Mucosa of gallbladder (tissue), 1 donor: ENCODE measurements around the gene FAR2. TPM values are rescaled to one million over a fixed set of nuclear protein-coding genes. Genes with fewer than 3 reads are reported as not detected.

Source experiments
- DNase-seq: peaks from one replicate; pipeline ENCODE4 v3.0.0-alpha.2; 2020; ENCODE audit warnings: low spot score
- total RNA-seq: library from RNA; stranded (reverse); gene quantifications from one replicate; pipeline ENCODE4 v1.2.1, GENCODE V29; 2021
- donor health status: DM: no; HTN: no; CAD: no.

FAR2 gene
- total RNA-seq, 1 donor from 2014 or later: 7.3 TPM

DNA sequence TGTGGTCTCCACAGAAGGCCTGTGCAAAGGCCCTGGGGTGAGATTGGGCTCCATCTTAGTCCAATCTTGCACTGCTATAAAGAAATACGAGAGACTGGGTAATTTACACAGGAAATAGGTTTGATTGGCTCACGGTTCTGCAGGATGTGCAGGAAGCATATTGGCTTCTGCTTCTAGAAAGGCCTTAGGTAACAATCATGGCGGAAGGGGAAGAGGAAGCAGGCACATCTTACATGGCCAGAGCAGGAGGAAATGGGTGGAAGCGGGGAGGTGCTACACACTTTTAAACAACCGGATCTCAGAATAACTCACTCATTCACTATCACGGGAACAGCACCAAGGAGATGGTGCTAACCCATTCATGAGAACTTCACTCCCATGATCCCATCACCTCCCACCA lies 55.4 kb downstream of the FAR2 start:
- no peak for DNase-seq

DNA sequence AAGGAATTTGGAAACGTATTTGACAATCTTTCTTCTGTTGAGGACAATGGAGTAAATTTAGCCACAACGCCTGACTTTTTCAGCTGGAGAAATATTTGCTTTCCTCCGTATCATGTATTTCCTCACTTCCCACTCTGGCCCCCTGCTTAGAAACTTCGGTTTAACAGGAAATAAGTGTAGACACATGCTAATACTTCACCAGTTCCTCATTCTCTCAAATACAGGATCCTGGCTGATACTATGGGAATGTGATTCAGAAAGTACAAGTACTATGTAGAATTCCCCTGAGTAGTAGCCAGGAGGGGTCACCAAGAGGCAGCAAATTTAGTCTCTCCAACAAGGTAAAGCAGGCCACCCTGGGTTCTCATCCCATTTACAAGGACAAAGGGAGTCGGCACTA lies 58.0 kb downstream of the FAR2 start:
- DNase-seq: no peak

- no peak for DNase-seq
Measured at GRCh38 chr12:29208060-29208459, 59.0 kb downstream of the FAR2 start.

GRCh38 chr12:29208936-29209701 lies 60.0 kb downstream of the FAR2 start:
- DNase-seq: no peak

- DNase-seq: no peak
Measured at GRCh38 chr12:29211696-29212095, 62.6 kb downstream of the FAR2 start.

GRCh38 chr12:29212682-29213403 lies 63.8 kb downstream of the FAR2 start:
- no peak for DNase-seq

GRCh38 chr12:29216266-29216665 lies 67.2 kb downstream of the FAR2 start:
- DNase-seq: no peak

- no peak for DNase-seq
Measured at GRCh38 chr12:29216797-29217575, 67.9 kb downstream of the FAR2 start.

GRCh38 chr12:29220632-29221336 lies 71.7 kb downstream of the FAR2 start:
- no peak for DNase-seq

GRCh38 chr12:29222200-29222599 lies 73.1 kb downstream of the FAR2 start:
- no peak for DNase-seq

- no peak for DNase-seq
Measured at GRCh38 chr12:29223426-29223825, 74.3 kb downstream of the FAR2 start.

GRCh38 chr12:29223956-29224543 lies 75.0 kb downstream of the FAR2 start:
- DNase-seq: no peak

DNA sequence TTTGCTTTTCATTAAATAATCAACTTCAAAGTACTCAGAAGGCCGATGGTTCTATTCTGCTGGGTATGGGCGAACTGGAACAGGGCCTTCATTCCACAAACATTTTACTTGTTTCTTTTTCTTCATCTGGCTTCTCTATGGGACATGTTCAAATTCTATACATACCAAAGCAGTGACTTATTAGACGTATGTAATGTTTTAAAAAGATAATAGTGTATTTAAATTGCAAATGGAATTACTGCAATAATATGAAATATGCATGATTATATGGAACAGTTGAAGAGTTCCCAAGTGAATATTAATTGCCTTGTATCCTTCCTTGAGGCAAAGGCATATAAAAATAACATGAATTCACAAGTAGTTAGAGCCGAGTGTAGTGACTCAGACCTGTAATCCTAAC lies 75.5 kb downstream of the FAR2 start:
- no peak for DNase-seq

- DNase-seq: no peak
Measured at GRCh38 chr12:29225834-29226233, 76.8 kb downstream of the FAR2 start.

DNA sequence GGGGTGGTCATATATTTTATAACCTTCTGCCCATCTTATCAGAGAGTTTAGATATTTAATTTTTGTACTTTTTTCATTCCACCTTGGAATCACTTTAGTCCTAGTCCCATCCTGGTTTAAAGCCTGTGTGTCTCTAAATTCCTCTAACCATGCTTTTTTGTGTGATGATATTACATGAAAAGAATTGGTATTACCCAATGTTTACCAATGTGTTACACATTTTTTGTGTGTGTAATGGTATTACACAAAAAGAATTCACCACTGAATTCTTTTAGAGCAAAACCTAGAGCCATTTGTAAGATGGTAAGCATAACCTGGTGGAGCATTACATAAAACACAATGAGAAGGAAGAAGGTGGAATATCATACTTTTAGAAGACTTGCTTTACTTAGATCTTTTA lies 77.5 kb downstream of the FAR2 start:
- no peak for DNase-seq

DNA sequence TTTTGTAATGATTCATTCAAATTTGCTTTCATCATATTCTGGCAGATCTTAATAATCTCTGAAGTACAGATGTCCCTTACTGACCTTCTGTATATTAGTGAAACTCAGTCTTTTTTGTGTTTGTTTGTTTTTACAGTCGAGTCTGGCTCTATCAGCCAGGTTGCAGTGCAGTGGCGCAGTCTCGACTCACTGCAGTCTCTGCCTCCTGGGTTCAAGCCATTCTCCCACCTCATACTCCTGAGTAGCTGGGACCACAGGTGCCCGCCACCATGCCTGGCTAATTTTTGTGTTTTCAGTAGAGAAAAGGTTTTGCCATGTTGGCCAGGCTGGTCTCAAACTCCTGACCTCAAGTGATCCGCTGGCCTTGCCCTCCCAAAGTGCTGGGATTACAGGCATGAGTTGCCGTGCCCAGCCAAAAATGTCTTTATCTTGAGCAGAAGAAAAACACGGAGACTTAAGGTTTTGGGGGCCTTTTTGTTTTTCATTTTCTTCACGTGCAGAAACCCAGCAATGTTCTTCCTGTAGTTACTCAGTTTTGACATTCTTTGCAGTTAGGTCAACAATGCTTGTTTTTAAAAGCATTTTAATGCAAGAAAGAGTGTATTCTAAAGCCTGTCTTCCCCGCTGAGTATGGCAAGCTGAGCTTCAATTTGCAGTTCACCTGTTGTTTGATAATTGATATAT lies 79.5 kb downstream of the FAR2 start:
- no peak for DNase-seq

DNA sequence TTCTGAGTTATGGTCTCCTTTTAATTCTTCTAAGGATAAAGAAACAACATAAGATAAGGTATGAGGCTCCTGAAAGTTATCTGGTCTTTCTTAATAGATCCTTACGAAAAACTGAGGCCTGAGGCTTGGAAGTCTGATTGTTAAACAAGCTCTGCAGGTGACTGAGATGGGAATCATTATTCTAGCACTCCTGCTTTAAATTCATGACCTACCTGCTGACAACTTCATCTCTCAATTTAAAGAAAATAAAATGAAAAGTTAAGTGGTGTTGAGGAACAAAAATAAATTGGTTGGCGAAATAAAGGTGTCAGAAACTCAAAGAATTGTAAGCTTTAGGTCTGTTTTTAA lies 80.1 kb downstream of the FAR2 start:
- no peak for DNase-seq

- DNase-seq: no peak
Measured at GRCh38 chr12:29229937-29230336, 80.9 kb downstream of the FAR2 start.

GRCh38 chr12:29230800-29231560 lies 81.9 kb downstream of the FAR2 start:
- DNase-seq: no peak

DNA sequence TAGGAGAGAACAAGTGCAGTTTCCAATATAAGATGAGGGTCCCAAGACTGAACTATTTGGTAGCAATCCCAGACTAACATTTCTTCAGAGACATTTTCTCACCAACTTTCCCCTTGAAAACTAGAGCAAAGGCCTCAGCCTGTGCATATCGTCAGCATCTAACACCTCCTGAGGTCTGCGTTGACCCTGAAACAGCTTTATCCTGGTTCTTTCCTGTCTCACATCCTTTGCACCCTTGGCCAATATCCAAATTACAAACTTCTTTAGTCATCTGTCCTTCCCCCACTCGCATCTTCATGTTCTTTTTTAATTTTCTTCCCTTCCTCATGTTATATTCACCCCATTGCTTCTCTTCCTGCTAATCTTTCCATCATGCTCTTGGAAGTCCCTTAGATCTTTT lies 83.0 kb downstream of the FAR2 start:
- DNase-seq: no peak
